H9 (cell line): ENCODE data around the gene MCM3AP. TPM values are rescaled to one million over a fixed set of nuclear protein-coding genes. Genes with fewer than 3 reads are reported as not detected.

ENCODE experiments used
- DNase-seq: peaks from one replicate; pipeline ENCODE4 v3.0.0-alpha.2; 2017
- H2AFZ ChIP-seq: one replicate; pipeline ENCODE4 v1.6.1; 2013; ENCODE audit warnings: mild to moderate bottlenecking, low read length, control low read depth, moderate library complexity
- H2AK5ac ChIP-seq: 2 replicates; pipeline ENCODE4 v1.6.1; 2013; ENCODE audit warnings: low read length, control low read depth, mixed read lengths; ENCODE audit not compliant: insufficient read length
- H2BK120ac ChIP-seq: one replicate; pipeline ENCODE4 v1.6.1; 2013; ENCODE audit warnings: low read depth, mild to moderate bottlenecking, low read length, control low read depth, inconsistent platforms; ENCODE audit not compliant: poor library complexity, severe bottlenecking
- H2BK12ac ChIP-seq: 2 replicates; pipeline ENCODE4 v1.6.1; 2013; ENCODE audit warnings: low read length, control low read depth, mixed read lengths, low read depth; ENCODE audit not compliant: insufficient read length
- H2BK15ac ChIP-seq: 2 replicates; pipeline ENCODE4 v1.6.1; 2013; ENCODE audit warnings: low read depth, low read length, control low read depth
- H2BK20ac ChIP-seq: one replicate; pipeline ENCODE4 v1.6.1; 2013; ENCODE audit warnings: low read depth, mild to moderate bottlenecking, low read length, control low read depth, inconsistent platforms; ENCODE audit not compliant: poor library complexity, severe bottlenecking
- H2BK5ac ChIP-seq: 2 replicates; pipeline ENCODE4 v1.6.1; 2013; ENCODE audit warnings: low read length, control low read depth, mixed read lengths; ENCODE audit not compliant: insufficient read length
- H3K14ac ChIP-seq: 2 replicates; pipeline ENCODE4 v1.6.1; 2013; ENCODE audit warnings: low read length, control low read depth; ENCODE audit not compliant: insufficient read depth
- H3K18ac ChIP-seq: 2 replicates; pipeline ENCODE4 v1.6.1; 2013; ENCODE audit warnings: low read depth, mild to moderate bottlenecking, mixed read lengths, low read length, control low read depth; ENCODE audit not compliant: insufficient read length
- H3K23ac ChIP-seq: 2 replicates; pipeline ENCODE4 v1.6.1; 2013; ENCODE audit warnings: low read length, control low read depth, mixed read lengths, low read depth; ENCODE audit not compliant: insufficient read length
- H3K23me2 ChIP-seq: 2 replicates; pipeline ENCODE4 v1.6.1; 2013; ENCODE audit warnings: low read depth, mild to moderate bottlenecking, mixed read lengths, low read length, control low read depth; ENCODE audit not compliant: insufficient read length, poor library complexity, severe bottlenecking
- H3K27ac ChIP-seq: 2 replicates; pipeline ENCODE4 v1.5.1; 2013; ENCODE audit warnings: low read length, control low read depth, mixed read lengths, low read depth; ENCODE audit not compliant: insufficient read length
- H3K27me3 ChIP-seq: 2 replicates; pipeline ENCODE4 v1.6.1; 2013; ENCODE audit warnings: low read length, control low read depth, inconsistent platforms; ENCODE audit not compliant: insufficient read depth
- H3K4ac ChIP-seq: 2 replicates; pipeline ENCODE4 v1.6.1; 2013; ENCODE audit warnings: low read depth, mild to moderate bottlenecking, control low read depth, inconsistent platforms, low read length, moderate library complexity
- H3K4me1 ChIP-seq: 2 replicates; pipeline ENCODE4 v1.6.1; 2013; ENCODE audit warnings: low read length, control low read depth, inconsistent platforms; ENCODE audit not compliant: insufficient read depth
- H3K4me2 ChIP-seq: 2 replicates; pipeline ENCODE4 v1.6.1; 2013; ENCODE audit warnings: low read length, control low read depth, mixed read lengths; ENCODE audit not compliant: insufficient read length, insufficient read depth
- H3K56ac ChIP-seq: 2 replicates; pipeline ENCODE4 v1.6.1; 2013; ENCODE audit warnings: low read depth, mild to moderate bottlenecking, mixed read lengths, low read length, control low read depth; ENCODE audit not compliant: insufficient read length
- H3K79me1 ChIP-seq: 2 replicates; pipeline ENCODE4 v1.6.1; 2013; ENCODE audit warnings: low read depth, mild to moderate bottlenecking, moderate library complexity, low read length, control low read depth, inconsistent platforms; ENCODE audit not compliant: insufficient read depth, poor library complexity, severe bottlenecking
- H3K79me2 ChIP-seq: 2 replicates; pipeline ENCODE4 v1.6.1; 2013; ENCODE audit warnings: low read length, control low read depth, inconsistent platforms; ENCODE audit not compliant: insufficient read depth
- H3K9ac ChIP-seq: 2 replicates; pipeline ENCODE4 v1.6.1; 2013; ENCODE audit warnings: low read length, control low read depth, mixed read lengths; ENCODE audit not compliant: insufficient read length; ENCODE audit errors: extremely low read depth
- H3K9me3 ChIP-seq: one replicate; pipeline ENCODE4 v1.6.1; 2013; ENCODE audit warnings: low read depth, low read length, inconsistent platforms; ENCODE audit not compliant: control insufficient read depth
- H3T11ph ChIP-seq: one replicate; pipeline ENCODE4 v1.6.1; 2013; ENCODE audit warnings: mild to moderate bottlenecking, low read length, control low read depth, inconsistent platforms
- H4K20me1 ChIP-seq: one replicate; pipeline ENCODE4 v1.6.1; 2013; ENCODE audit not compliant: control insufficient read depth, insufficient read length, insufficient read depth
- H4K5ac ChIP-seq: 2 replicates; pipeline ENCODE4 v1.6.1; 2013; ENCODE audit warnings: low read depth, mild to moderate bottlenecking, mixed read lengths, low read length, control low read depth; ENCODE audit not compliant: insufficient read length
- H4K8ac ChIP-seq: replicated peaks from 2 replicates; pipeline ENCODE4 v1.6.1; 2013; ENCODE audit warnings: low read length, control low read depth, mixed read lengths, low read depth; ENCODE audit not compliant: insufficient read length
- H4K91ac ChIP-seq: 2 replicates; pipeline ENCODE4 v1.6.1; 2013; ENCODE audit warnings: low read depth, mild to moderate bottlenecking, moderate library complexity, mixed read lengths, low read length, control low read depth; ENCODE audit not compliant: insufficient read length
- H3K27ac Mint-ChIP-seq, 3 experiments: 2 replicates in 2 of 3; 3 replicates in 1 of 3; pipeline ENCODE4 v1.8.0; 2020 to 2021; ENCODE audit warnings: mixed read lengths in 3 of 3, mild to moderate bottlenecking in 1 of 3, moderate library complexity in 1 of 3
- H3K27me3 Mint-ChIP-seq: 2 replicates; pipeline ENCODE4 v1.8.0; 2021; ENCODE audit warnings: low read depth, mild to moderate bottlenecking, moderate library complexity, mixed read lengths
- H3K36me3 Mint-ChIP-seq, 3 experiments: 2 replicates in 2 of 3; 3 replicates in 1 of 3; pipeline ENCODE4 v1.8.0; 2020 to 2021; ENCODE audit warnings: low read depth in 3 of 3, mixed read lengths in 3 of 3; ENCODE audit not compliant: insufficient read depth in 1 of 3
- H3K4me1 Mint-ChIP-seq, 2 experiments: 2 replicates each; pipeline ENCODE4 v1.8.0; 2020; ENCODE audit warnings: mixed read lengths in 2 of 2
- H3K4me3 Mint-ChIP-seq, 2 experiments: 2 replicates in 1 of 2; 3 replicates in 1 of 2; pipeline ENCODE4 v1.8.0; 2020 to 2021; ENCODE audit warnings: mild to moderate bottlenecking in 2 of 2, mixed read lengths in 2 of 2, moderate library complexity in 1 of 2
- H3K9me3 Mint-ChIP-seq, 2 experiments: 2 replicates in 1 of 2; 3 replicates in 1 of 2; pipeline ENCODE4 v1.8.0; 2020; ENCODE audit warnings: mild to moderate bottlenecking in 2 of 2, mixed read lengths in 2 of 2, moderate library complexity in 1 of 2
- CTCF ChIP-seq: fragments of 200-600 bp; sonication (generic); conservative IDR thresholded peaks from 3 replicates; pipeline ENCODE4 v1.8.0; 2021; ENCODE audit warnings: antibody characterized with exemption, mild to moderate bottlenecking
- WGBS: extraction: QIAGEN DNeasy Blood & Tissue Kit; methylation state at CpG from one replicate; pipeline ENCODE4 v1.1.7; 2013; ENCODE audit warnings: missing lambda C conversion rate, low lambda C conversion rate, mixed read lengths; ENCODE audit not compliant: insufficient read length; ENCODE audit errors: extremely low coverage; 5-methylcytosine and 5-hydroxymethylcytosine counted together
- total RNA-seq: library from RNA; stranded (reverse); gene quantifications from 2 replicates; pipeline ENCODE4 v1.2.1, GENCODE V29; 2021

The MCM3AP gene
- total RNA-seq, 1 experiment from 2014 or later: 124 TPM

GRCh38 chr21:46314441-46315020 lies 29.1 kb upstream of the MCM3AP start:
- H2BK20ac ChIP-seq: no peak overlapping the region
- H2AFZ ChIP-seq: no peak overlapping the region
- no peaks in the 10 kb centered on the region for H3K27me3 Mint-ChIP-seq
- WGBS: no CpG with 5 or more reads among the region's 22 CpGs
- no peak overlapping the region for H3K18ac ChIP-seq
- no peak overlapping the region for H2BK15ac ChIP-seq
- no peaks in the 10 kb centered on the region for H3K9me3 Mint-ChIP-seq
- no peak overlapping the region for H3K4me3 Mint-ChIP-seq
- H3T11ph ChIP-seq: no peak overlapping the region
- H4K91ac ChIP-seq: no peak overlapping the region
- no peaks in the 10 kb centered on the region for H3K79me1 ChIP-seq
- no peak overlapping the region for H2BK12ac ChIP-seq
- H3K27me3 ChIP-seq: no peaks in the 10 kb centered on the region
- no peak overlapping the region for H3K4me2 ChIP-seq
- no peak overlapping the region for H3K4ac ChIP-seq
- H2BK120ac ChIP-seq: no peak overlapping the region
- H3K14ac ChIP-seq: no peak overlapping the region
- DNase-seq: no peak
- H3K23ac ChIP-seq: no peak overlapping the region
- H3K36me3 Mint-ChIP-seq: peaks cover 9 to 31% (median 25%) of the 10 kb centered on the region in 3 experiments; a peak in 6 of 7 replicates
- TF ChIP-seq CTCF: peak; percentile 38; the same call in 2 of the 3 replicates
- no peak overlapping the region for H3K27ac ChIP-seq
- H4K8ac ChIP-seq: no peak overlapping the region
- no peaks in the 10 kb centered on the region for H3K9me3 ChIP-seq
- no peak overlapping the region for H2BK5ac ChIP-seq
- H3K23me2 ChIP-seq: no peaks in the 10 kb centered on the region
- H4K5ac ChIP-seq: no peak overlapping the region
- no peaks in the 10 kb centered on the region; the same call in 1 of the 2 replicates for H3K4me1 ChIP-seq
- H2AK5ac ChIP-seq: no peak overlapping the region
- no peaks in the 10 kb centered on the region for H4K20me1 ChIP-seq
- H3K79me2 ChIP-seq: no peaks in the 10 kb centered on the region
- H3K9ac ChIP-seq: no peak overlapping the region
- H3K4me1 Mint-ChIP-seq: peaks cover 13 to 14% of the 10 kb centered on the region in 2 experiments
- no peak overlapping the region for H3K56ac ChIP-seq
- no peak overlapping the region; a peak in 1 of 7 replicates for H3K27ac Mint-ChIP-seq
